ENCODE results near the gene ATP2C2.

ATP2C2 gene

DNA sequence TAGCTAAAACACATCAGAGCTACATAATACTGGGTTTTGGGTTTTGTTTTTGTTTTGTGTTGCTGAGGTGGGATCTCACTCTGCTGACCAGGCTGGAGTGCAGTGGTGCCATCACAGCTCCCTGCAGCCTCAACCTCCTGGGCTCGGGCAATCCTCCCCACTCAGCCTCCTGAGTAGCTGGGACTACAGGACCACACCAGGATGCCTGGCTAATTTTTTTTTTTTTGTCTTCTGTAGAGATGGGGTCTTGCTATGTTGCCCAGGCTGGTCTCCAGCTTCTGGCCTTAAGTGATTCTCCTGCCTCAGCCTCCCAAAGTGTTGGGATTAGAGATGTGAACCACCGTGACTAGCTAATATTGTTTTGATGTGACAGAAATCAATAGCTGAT is 129.9 kb downstream of the ATP2C2 start:
- H3K27me3 ChIP-seq, result no peaks in the 10 kb centered on the region
- H3K4me2 ChIP-seq, result no peak overlapping the region
- no peaks in the 10 kb centered on the region for H4K20me1 ChIP-seq
- no peak overlapping the region for H3K9ac ChIP-seq
- H3K36me3 ChIP-seq, result peaks cover 75% of the 10 kb centered on the region
- peaks cover 19% of the 10 kb centered on the region for H3K9me3 ChIP-seq
- H3K4me3 ChIP-seq, result no peak overlapping the region
- H3K4me1 ChIP-seq, result peaks cover 13% of the 10 kb centered on the region
- TF ChIP-seq Cebpa-rat (IDR thresholded peaks at IDR 0.05), result no peak
- H3K27ac ChIP-seq, result no peak overlapping the region

- no peak for TF ChIP-seq Cebpa-rat (IDR thresholded peaks at IDR 0.05)
- no peak overlapping the region for H3K27ac ChIP-seq
- no peaks in the 10 kb centered on the region for H3K27me3 ChIP-seq
- no peak overlapping the region for H3K4me3 ChIP-seq
- no peak overlapping the region for H3K9ac ChIP-seq
- H4K20me1 ChIP-seq, result no peaks in the 10 kb centered on the region
- peaks cover 21% of the 10 kb centered on the region for H3K4me1 ChIP-seq
- H3K36me3 ChIP-seq, result peaks cover 67% of the 10 kb centered on the region
- H3K9me3 ChIP-seq, result peaks cover 11% of the 10 kb centered on the region
- no peak overlapping the region for H3K4me2 ChIP-seq
These were observed 130.7 kb downstream of the ATP2C2 start for GRCh38 chr16:84498859-84499620.

DNA sequence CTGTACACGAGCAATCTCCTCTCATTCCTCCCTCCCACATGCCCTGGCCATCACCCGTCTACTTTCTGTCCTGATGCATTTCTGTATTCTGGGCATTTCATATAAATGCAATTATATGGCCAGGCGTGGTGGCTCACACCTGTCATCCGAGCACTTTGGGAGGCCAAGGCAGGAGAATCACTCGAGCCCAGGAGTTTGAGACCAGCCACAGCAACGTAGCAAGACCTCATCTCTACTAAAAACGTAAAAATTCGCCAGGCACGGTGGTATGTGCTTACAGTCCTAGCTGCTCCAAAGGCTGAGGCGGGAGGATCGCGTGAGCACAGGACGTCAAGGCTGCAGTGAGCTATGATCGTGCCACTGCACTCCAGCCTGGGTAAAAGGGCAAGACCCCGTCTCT is 131.3 kb downstream of the ATP2C2 start:
- Histone ChIP-seq H3K4me1 (peaks cover 22% of the 10 kb centered on the region), H3K9me3 (peaks cover 5% of the 10 kb centered on the region), H3K27me3 (no peaks in the 10 kb centered on the region), H4K20me1 (no peaks in the 10 kb centered on the region), H3K9ac (no peak overlapping the region), H3K4me3 (no peak overlapping the region), H3K4me2 (no peak overlapping the region), H3K36me3 (peaks cover 61% of the 10 kb centered on the region), H3K27ac (no peak overlapping the region)
- TF ChIP-seq Cebpa-rat (IDR thresholded peaks at IDR 0.05), result no peak

GRCh38 chr16:84500531-84500930 is 132.2 kb downstream of the ATP2C2 start:
- H3K9me3 ChIP-seq, result no peaks in the 10 kb centered on the region
- no peaks in the 10 kb centered on the region for H4K20me1 ChIP-seq
- peaks cover 52% of the 10 kb centered on the region for H3K36me3 ChIP-seq
- no peak overlapping the region for H3K9ac ChIP-seq
- H3K4me3 ChIP-seq, result no peak overlapping the region
- H3K27me3 ChIP-seq, result no peaks in the 10 kb centered on the region
- H3K4me2 ChIP-seq, result no peak overlapping the region
- peaks cover 30% of the 10 kb centered on the region for H3K4me1 ChIP-seq
- H3K27ac ChIP-seq, result no peak overlapping the region
- no peak for TF ChIP-seq Cebpa-rat (IDR thresholded peaks at IDR 0.05)

DNA sequence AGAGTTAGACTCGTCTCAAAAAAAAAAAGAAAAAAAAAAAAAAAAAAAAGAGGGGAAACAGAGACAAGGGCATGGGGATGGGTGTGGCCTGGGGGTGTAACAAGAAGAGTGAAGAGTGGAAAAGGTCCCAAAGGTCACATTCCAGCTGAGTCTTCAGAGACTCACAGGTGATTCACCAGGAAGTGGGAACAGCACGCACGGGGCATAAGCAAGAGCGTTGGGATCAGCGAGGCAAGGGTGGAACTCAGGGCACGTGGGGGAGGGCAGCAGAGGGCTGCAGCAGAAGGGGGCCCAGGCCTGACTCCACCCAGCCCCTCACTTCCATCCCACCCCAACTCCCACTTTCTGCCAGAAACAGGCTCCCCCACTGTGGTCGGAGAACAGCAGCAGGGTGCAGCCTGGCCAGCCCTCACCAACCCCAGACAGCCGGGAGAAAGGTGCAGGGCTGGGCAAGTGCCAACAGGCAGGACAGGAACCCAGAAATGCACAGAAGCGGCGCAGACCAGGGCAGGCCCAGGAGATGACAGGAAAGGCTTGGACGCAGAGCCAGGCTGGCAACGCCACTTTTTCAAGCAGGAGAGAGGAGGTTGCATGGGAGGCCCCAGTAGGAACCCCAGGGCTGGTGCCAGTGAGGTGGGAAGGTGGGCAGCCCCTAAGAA is 132.9 kb downstream of the ATP2C2 start:
- no peaks in the 10 kb centered on the region for H4K20me1 ChIP-seq
- peaks cover 45% of the 10 kb centered on the region for H3K36me3 ChIP-seq
- H3K4me1 ChIP-seq, result peaks cover 36% of the 10 kb centered on the region
- no peak overlapping the region for H3K4me2 ChIP-seq
- H3K9me3 ChIP-seq, result no peaks in the 10 kb centered on the region
- no peak for TF ChIP-seq Cebpa-rat (IDR thresholded peaks at IDR 0.05)
- no peak overlapping the region for H3K9ac ChIP-seq
- H3K4me3 ChIP-seq, result no peak overlapping the region
- H3K27ac ChIP-seq, result no peak overlapping the region
- H3K27me3 ChIP-seq, result no peaks in the 10 kb centered on the region

GRCh38 chr16:84502075-84502474 is 133.7 kb downstream of the ATP2C2 start:
- no peaks in the 10 kb centered on the region for H4K20me1 ChIP-seq
- no peaks in the 10 kb centered on the region for H3K27me3 ChIP-seq
- no peak overlapping the region for H3K27ac ChIP-seq
- TF ChIP-seq Cebpa-rat (IDR thresholded peaks at IDR 0.05), result no peak
- peak overlapping the region; percentile 99; the same call in 1 of the 2 replicates for H3K4me2 ChIP-seq
- H3K9ac ChIP-seq, result no peak overlapping the region
- H3K4me3 ChIP-seq, result no peak overlapping the region
- peaks cover 37% of the 10 kb centered on the region for H3K36me3 ChIP-seq
- H3K4me1 ChIP-seq, result peaks cover 45% of the 10 kb centered on the region
- no peaks in the 10 kb centered on the region for H3K9me3 ChIP-seq

DNA sequence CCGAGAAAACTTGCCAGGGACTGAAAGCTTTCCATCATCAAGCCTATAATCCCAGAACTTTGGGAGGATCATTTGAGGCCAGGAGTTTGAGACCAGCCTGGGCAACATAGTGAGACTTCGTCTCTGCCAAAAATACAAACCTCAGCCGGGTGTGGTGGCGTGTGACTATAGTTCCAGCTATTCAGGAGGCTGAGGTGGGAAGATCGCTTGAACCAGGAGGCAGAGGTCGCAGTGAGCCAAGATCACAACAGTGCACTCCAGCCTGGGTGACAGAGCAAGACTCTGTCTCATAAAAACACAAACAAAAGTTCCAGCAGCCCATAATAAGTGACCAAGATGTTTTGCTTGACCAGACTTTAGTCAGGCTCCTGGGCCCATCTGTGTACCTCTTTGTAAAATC is 134.2 kb downstream of the ATP2C2 start:
- Histone ChIP-seq H3K4me2 (peak overlapping the region; percentile 99; the same call in 1 of the 2 replicates), H3K9me3 (no peaks in the 10 kb centered on the region), H3K36me3 (peaks cover 32% of the 10 kb centered on the region), H3K27me3 (no peaks in the 10 kb centered on the region), H3K4me3 (no peak overlapping the region), H3K9ac (no peak overlapping the region), H3K4me1 (peaks cover 49% of the 10 kb centered on the region), H3K27ac (no peak overlapping the region), H4K20me1 (no peaks in the 10 kb centered on the region)
- no peak for TF ChIP-seq Cebpa-rat (IDR thresholded peaks at IDR 0.05)

DNA sequence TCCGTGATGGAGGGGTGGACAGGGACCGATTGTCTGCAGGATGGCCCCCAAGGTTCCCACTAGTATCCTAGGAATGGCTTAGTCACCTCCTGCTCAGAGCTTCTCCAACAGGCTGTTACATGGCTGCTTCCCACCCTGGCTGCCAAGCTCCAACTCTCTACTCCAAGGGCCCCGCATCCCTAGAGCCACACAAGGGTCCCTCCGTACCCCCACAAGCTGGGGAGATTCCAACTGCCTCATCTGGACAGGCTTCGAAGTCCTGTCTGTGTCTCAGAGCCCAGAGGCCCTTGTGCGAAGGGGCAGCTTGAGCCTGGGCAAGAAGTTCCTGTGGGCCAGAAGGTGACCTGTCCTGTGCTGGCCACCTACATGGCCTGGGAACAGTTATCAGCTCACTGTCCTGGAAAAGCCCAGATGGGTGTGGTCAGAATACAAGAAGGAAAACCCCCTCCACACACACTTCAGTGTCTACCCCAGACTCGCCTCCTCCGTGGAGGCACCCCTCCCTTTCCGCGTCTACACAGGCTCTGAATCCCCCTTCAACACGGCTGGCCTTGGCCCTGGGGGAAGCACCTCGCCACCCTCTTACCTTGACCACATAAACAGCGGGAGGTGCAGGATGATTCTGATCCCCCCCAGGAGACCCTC is 135.5 kb downstream of the ATP2C2 start:
- H4K20me1 ChIP-seq, result no peaks in the 10 kb centered on the region
- H3K27me3 ChIP-seq, result no peaks in the 10 kb centered on the region
- H3K27ac ChIP-seq, result peak overlapping the region; percentile 87; the same call in 1 of the 2 replicates
- H3K4me3 ChIP-seq, result peak overlapping the region; percentile 78
- peaks cover 62% of the 10 kb centered on the region for H3K4me1 ChIP-seq
- H3K9me3 ChIP-seq, result no peaks in the 10 kb centered on the region
- peaks cover 26% of the 10 kb centered on the region for H3K36me3 ChIP-seq
- peak overlapping the region; percentile 99 for H3K4me2 ChIP-seq
- TF ChIP-seq Cebpa-rat (IDR thresholded peaks at IDR 0.05), result no peak
- H3K9ac ChIP-seq, result peak overlapping the region; percentile 88

GRCh38 chr16:84504420-84505248 is 136.3 kb downstream of the ATP2C2 start, which contains the start of gene MEAK7:
Gene MEAK7, minus strand, starts transcription at chr16:84504659. Its CDS starts 6,573 bp downstream, at chr16:84498086.
- H3K9ac ChIP-seq, result peak within 1 kb of the TSS; percentile 88
- H3K36me3 ChIP-seq, result peaks cover 22% of the 10 kb centered on the region
- peaks cover 70% of the 10 kb centered on the region for H3K4me1 ChIP-seq
- H3K9me3 ChIP-seq, result no peaks in the 10 kb centered on the region
- TF ChIP-seq Cebpa-rat (IDR thresholded peaks at IDR 0.05), result no peak
- no peaks in the 10 kb centered on the region for H3K27me3 ChIP-seq
- peak within 1 kb of the TSS; percentile 78 for H3K4me3 ChIP-seq
- peak within 1 kb of the TSS; percentile 99 for H3K4me2 ChIP-seq
- peak within 1 kb of the TSS; percentile 87 for H3K27ac ChIP-seq
- H4K20me1 ChIP-seq, result no peaks in the 10 kb centered on the region

Measured in BLaER1 (cell line).